ENCODE results near the gene MAGOHB. TPM values are rescaled to one million over a fixed set of nuclear protein-coding genes. Genes with fewer than 3 reads are reported as not detected.
"Not testable (repeated sequence)": the region's sequence is repeated elsewhere in the genome, so short reads cannot be mapped to it uniquely, and the experiment has no call there.

MAGOHB gene
- total RNA-seq, 1 experiment from 2014 or later = 28.6 TPM

GRCh38 chr12:10612984-10613348, 443 bp downstream of the MAGOHB start:
- peak; percentile 13 for DNase-seq (ENCODE audit: low spot score)

GRCh38 chr12:10612110-10612509, 1.3 kb downstream of the MAGOHB start:
- no peak for DNase-seq (ENCODE audit: low spot score)

GRCh38 chr12:10611258-10611657, 2.2 kb downstream of the MAGOHB start:
- not testable (repeated sequence) for DNase-seq (ENCODE audit: low spot score)

GRCh38 chr12:10610188-10610587, 3.2 kb downstream of the MAGOHB start:
- no peak for DNase-seq (ENCODE audit: low spot score)

GRCh38 chr12:10607885-10608458, 5.4 kb downstream of the MAGOHB start:
- DNase-seq (ENCODE audit: low spot score) = no peak

GRCh38 chr12:10601860-10602259, 11.5 kb downstream of the MAGOHB start:
- DNase-seq (ENCODE audit: low spot score) = no peak

- no peak for DNase-seq (ENCODE audit: low spot score)
These were observed 12.4 kb downstream of the MAGOHB start for GRCh38 chr12:10600988-10601387.

- DNase-seq (ENCODE audit: low spot score) = no peak
These were observed 17.5 kb downstream of the MAGOHB start for GRCh38 chr12:10595881-10596280.

GRCh38 chr12:10590966-10591365, 22.4 kb downstream of the MAGOHB start:
- no peak for DNase-seq (ENCODE audit: low spot score)

- DNase-seq (ENCODE audit: low spot score) = no peak
These were observed 29.0 kb downstream of the MAGOHB start for GRCh38 chr12:10584415-10584814.

- DNase-seq (ENCODE audit: low spot score) = no peak
These were observed 30.7 kb downstream of the MAGOHB start for GRCh38 chr12:10582704-10583103.

- not testable (repeated sequence) for DNase-seq (ENCODE audit: low spot score)
These were observed 31.3 kb downstream of the MAGOHB start for GRCh38 chr12:10582133-10582532.

GRCh38 chr12:10574307-10574706, 39.1 kb downstream of the MAGOHB start:
- no peak for DNase-seq (ENCODE audit: low spot score)

GRCh38 chr12:10572021-10572490, 41.4 kb downstream of the MAGOHB start:
- not testable (repeated sequence) for DNase-seq (ENCODE audit: low spot score)

GRCh38 chr12:10571141-10571540, 42.3 kb downstream of the MAGOHB start:
- no peak for DNase-seq (ENCODE audit: low spot score)

GRCh38 chr12:10567813-10568212, 45.6 kb downstream of the MAGOHB start:
- no peak for DNase-seq (ENCODE audit: low spot score)

- DNase-seq (ENCODE audit: low spot score) = no peak
These were observed 49.4 kb downstream of the MAGOHB start for GRCh38 chr12:10563966-10564365.

- DNase-seq (ENCODE audit: low spot score) = no peak
These were observed 50.4 kb downstream of the MAGOHB start for GRCh38 chr12:10563002-10563401.

GRCh38 chr12:10562306-10562933, 51.0 kb downstream of the MAGOHB start:
- peak; percentile 12 for DNase-seq (ENCODE audit: low spot score)

- DNase-seq (ENCODE audit: low spot score) = no peak
These were observed 54.2 kb downstream of the MAGOHB start for GRCh38 chr12:10559244-10559643.

- DNase-seq (ENCODE audit: low spot score) = no peak
These were observed 54.6 kb downstream of the MAGOHB start for GRCh38 chr12:10558789-10559188.

GRCh38 chr12:10558301-10558700, 55.1 kb downstream of the MAGOHB start:
- DNase-seq (ENCODE audit: low spot score) = no peak

GRCh38 chr12:10557766-10558165, 55.6 kb downstream of the MAGOHB start:
- DNase-seq (ENCODE audit: low spot score) = no peak

GRCh38 chr12:10557329-10557728, 56.1 kb downstream of the MAGOHB start:
- no peak for DNase-seq (ENCODE audit: low spot score)

Data from A172 (cell line).